Kidney epithelial cell (primary cell): ENCODE measurements around the gene NAA25. TPM values are rescaled to one million over a fixed set of nuclear protein-coding genes. Genes with fewer than 3 reads are reported as not detected.

ENCODE experiments used
- DNase-seq: peaks from one replicate; pipeline ENCODE4 v3.0.0-alpha.2; 2010; ENCODE audit warnings: low read depth
- H3K27me3 ChIP-seq: 2 replicates; pipeline ENCODE4 v1.6.0; 2011; ENCODE audit warnings: low read length; ENCODE audit not compliant: control insufficient read depth, insufficient read depth
- H3K36me3 ChIP-seq: 2 replicates; pipeline ENCODE4 v1.5.1; 2011; ENCODE audit warnings: low read length; ENCODE audit not compliant: control insufficient read depth, insufficient read depth
- H3K4me3 ChIP-seq: 2 replicates; pipeline ENCODE4 v1.5.1; 2011; ENCODE audit warnings: low read depth, mild to moderate bottlenecking, control low read depth, low read length
- total RNA-seq: library from RNA; depleted of rRNA; stranded (reverse); fragments of >200 nt; gene quantifications from 2 replicates; pipeline ENCODE4 v1.2.3, GENCODE V29; 2015
- TF ChIP-seq, protein P1 (sequence below): IDR thresholded peaks from 2 replicates; pipeline ENCODE4 v1.5.1; 2011; ENCODE audit warnings: mild to moderate bottlenecking, moderate library complexity, low read length, control low read depth, inconsistent platforms; ENCODE audit not compliant: insufficient read depth, poor library complexity, severe bottlenecking

The NAA25 gene
- total RNA-seq, 1 donor from 2014 or later = 17.2 TPM

DNA sequence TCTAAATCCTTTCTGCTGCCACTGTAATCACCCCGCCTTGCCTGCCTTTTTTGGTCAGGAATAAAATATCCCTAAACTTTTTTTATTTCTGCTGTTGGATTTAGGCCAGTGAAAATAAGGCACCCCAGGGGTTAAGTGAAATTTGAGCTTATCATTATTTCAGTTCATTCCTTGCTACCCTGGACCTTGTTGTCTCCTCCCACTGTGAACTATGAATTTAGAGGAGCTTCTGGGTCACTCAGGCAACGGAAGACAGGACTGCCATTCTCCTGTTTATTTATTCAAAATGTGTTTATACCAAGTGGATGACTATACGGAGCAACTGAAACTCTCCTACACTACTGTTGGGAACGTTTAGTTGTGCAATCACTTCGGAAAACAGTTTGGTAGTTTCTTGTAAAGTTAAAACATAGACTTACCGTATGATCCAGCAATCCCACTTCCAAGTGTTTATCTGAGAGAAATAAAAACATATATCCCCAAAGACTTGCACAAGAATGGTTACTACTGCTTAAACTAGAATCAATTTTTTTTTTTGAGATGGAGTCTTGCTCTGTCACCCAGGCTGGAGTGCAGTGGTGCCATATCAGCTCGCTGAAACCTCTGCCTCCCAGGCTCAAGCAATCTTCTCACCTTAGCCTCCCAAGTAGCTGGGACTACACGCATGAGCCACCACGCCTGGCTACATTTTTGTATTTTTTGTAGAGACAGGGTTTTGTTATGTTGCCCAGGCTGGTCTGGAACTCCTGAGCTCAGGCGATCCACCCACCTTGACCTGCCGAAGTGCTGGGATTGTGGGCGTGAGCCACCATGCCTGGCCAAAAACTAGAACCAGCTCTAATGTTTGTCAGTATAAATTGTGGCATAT is 14.5 kb upstream of the NAA25 start:
- no peaks in the 10 kb centered on the region for H3K36me3 ChIP-seq
- H3K4me3 ChIP-seq = no peak overlapping the region
- no peak for DNase-seq
- TF ChIP-seq, protein P1, sequence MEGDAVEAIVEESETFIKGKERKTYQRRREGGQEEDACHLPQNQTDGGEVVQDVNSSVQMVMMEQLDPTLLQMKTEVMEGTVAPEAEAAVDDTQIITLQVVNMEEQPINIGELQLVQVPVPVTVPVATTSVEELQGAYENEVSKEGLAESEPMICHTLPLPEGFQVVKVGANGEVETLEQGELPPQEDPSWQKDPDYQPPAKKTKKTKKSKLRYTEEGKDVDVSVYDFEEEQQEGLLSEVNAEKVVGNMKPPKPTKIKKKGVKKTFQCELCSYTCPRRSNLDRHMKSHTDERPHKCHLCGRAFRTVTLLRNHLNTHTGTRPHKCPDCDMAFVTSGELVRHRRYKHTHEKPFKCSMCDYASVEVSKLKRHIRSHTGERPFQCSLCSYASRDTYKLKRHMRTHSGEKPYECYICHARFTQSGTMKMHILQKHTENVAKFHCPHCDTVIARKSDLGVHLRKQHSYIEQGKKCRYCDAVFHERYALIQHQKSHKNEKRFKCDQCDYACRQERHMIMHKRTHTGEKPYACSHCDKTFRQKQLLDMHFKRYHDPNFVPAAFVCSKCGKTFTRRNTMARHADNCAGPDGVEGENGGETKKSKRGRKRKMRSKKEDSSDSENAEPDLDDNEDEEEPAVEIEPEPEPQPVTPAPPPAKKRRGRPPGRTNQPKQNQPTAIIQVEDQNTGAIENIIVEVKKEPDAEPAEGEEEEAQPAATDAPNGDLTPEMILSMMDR = no peak
- no peaks in the 10 kb centered on the region for H3K27me3 ChIP-seq

DNA sequence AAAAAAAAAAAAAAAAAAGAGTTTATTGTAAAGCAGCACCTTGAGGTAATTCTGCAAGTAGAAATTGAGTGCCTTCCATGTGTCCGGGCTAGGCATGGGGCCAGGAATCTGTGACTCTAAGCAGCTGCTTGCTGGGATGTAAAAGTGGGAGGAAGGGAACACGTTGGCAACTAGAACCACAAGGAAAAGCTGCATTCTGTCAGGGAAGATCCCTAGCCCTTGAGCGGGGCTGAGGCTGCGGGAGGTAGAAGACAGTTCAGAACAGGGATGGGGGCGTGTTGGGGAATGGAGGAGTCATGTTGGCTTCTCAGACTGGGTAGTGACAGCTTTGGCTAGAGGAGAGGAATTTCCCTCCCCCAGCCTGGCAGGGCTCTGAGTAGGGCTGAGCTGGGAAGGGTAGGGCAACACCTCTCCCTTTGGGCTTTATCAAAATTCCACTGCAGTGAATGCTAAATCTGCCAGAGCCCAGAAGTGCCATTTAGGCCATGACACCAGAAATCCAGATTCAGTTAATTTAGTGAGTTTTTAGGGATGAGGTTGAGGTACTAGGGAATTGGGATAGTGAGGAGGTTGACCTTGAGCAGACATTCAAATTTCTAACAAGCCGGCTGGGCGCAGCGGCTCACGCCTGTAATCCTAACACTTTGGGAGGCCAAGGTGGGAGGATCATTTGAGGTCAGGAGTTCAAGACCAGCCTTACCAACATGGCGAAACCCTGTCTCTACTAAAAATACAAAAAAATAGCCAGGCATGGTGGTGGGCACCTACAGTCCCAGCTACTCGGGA is 13.4 kb upstream of the NAA25 start:
- Histone ChIP-seq H3K4me3 (no peak overlapping the region), H3K27me3 (no peaks in the 10 kb centered on the region), H3K36me3 (no peaks in the 10 kb centered on the region)
- TF ChIP-seq, protein P1 = no peak
- no peak for DNase-seq

DNA sequence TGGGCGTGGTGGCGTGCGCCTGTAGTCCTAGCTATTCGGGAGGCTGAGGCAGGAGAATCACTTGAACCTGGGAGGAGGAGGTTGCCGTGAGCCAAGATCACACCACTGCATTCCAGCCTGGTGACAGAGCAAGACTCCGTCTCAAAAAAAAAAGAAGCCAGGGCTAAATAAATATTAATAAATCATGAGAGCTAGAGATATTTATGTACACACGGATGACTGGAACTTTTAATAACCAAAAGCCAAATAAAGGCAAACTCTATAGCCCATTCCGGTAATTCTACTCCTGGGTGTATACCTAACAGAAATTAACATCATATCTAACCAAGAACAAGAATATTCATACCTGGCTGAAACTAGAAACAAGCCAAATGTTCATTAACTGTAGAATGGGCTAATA is 9.1 kb upstream of the NAA25 start:
- TF ChIP-seq, protein P1 = no peak
- DNase-seq = no peak
- no peak overlapping the region for H3K4me3 ChIP-seq
- H3K27me3 ChIP-seq = no peaks in the 10 kb centered on the region
- H3K36me3 ChIP-seq = no peaks in the 10 kb centered on the region

DNA sequence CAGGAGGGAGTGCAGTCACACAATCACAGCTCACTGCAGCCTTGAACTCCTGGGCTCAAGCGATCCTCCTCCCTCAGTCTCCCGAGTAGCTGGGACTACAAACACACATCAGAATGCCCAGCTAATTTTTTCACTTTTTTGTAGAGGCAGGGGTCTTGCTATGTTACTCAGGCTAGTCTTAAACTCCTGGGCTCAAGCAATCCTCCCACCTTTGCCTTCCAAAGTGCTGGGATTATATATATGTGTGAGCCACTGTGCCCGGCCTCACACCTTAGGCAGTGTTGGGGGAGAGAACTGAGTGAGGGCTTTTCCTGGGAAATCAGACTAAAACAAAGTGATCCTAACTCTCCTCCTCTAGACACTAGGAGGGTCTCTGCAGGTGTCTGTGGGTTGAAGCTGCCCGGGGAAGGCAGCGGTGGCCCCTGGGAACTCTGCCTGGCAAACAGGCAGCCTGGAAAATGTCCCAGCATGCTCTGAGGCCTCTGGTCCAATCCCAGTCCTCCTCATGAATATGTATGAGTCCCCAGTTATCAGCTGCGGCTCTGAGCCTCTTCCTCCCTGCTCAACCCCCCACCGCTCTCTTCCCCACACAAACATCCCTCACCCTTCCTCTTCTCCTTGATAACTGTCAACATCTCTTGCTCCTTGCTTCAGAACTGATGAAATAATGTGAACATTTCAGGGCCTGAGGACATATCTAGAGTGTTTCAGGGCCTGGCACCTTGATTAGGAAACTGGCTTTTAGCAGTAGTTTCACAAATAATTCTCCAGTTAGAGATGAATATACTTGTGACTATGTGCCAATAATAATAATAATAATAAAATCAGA is 7.9 kb upstream of the NAA25 start:
- DNase-seq = no peak
- H3K36me3 ChIP-seq = no peaks in the 10 kb centered on the region
- TF ChIP-seq, protein P1 = no peak
- H3K27me3 ChIP-seq = no peaks in the 10 kb centered on the region
- no peak overlapping the region for H3K4me3 ChIP-seq

DNA sequence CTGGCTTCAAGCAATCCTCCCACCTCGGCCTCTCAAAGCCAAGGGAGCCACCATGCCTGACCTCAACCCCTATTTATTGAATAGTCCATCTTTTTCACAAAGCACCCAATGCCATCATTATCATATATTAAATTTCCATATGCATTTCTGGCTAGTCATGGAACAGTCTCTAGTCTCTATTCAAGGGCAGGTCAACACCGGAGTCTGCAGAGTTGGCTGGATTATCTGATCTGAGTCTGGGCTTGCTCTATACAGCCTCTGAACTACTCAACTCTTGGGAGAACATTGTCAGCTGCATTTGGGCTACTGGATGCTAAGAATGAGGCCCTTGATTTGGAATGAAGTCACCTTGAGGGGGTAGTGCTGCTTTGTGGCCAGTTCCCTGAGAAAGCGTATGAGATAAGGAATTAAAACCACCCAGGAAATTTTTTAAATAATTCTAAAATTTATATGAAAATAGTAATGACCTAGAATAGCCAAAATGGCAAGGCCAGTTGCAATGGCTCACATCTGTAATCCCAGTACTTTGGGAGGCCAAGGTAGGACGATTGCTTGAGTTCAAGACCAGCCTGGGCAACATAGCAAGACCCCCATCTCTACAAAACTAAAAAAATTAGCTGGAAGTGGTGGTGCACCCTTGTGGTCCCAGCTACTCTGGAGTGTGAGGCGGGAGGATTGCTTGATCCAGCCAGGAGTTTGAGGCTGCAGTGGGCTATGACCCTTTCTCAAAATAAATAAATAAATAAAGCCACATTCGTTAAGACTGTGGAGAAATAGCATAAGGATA is 6.9 kb upstream of the NAA25 start:
- no peaks in the 10 kb centered on the region for H3K36me3 ChIP-seq
- no peak for DNase-seq
- TF ChIP-seq, protein P1 = no peak
- H3K4me3 ChIP-seq = no peak overlapping the region
- H3K27me3 ChIP-seq = no peaks in the 10 kb centered on the region
